Keratinocyte (primary cell): ENCODE results near the gene DCUN1D2.

ENCODE experiments used
- CTCF ChIP-seq, 3 experiments: IDR thresholded peaks in 1 of 3; conservative IDR thresholded peaks in 1 of 3; optimal IDR thresholded peaks in 1 of 3; 2 replicates in 2 of 3; 3 replicates in 1 of 3; pipeline versions ENCODE3 to v1.5.1; 2011; ENCODE audit warnings: low read length in 3 of 3, mild to moderate bottlenecking in 3 of 3, moderate library complexity in 2 of 3, control low read depth in 1 of 3, inconsistent platforms in 1 of 3; ENCODE audit not compliant: insufficient read depth in 2 of 3; ENCODE audit errors: extremely low read depth in 1 of 3
- EZH2 ChIP-seq: IDR thresholded peaks from one replicate; pipeline ENCODE4 v1.6.1; 2012; ENCODE audit warnings: inconsistent platforms, mild to moderate bottlenecking, low read length, moderate library complexity

GRCh38 chr13:113447596-113447995 is 42.9 kb downstream of the DCUN1D2 start:
- TF ChIP-seq CTCF (optimal IDR thresholded peaks at IDR 0.05 in 1 of 3, IDR thresholded peaks at IDR 0.05 in 1 of 3, conservative IDR thresholded peaks at IDR 0.05 in 1 of 3; ENCODE audit: extremely low read depth in 1 of 3, insufficient read depth in 2 of 3, low read length in 3 of 3) = no peak
- TF ChIP-seq EZH2 = no peak
